Measurements from ENCODE around the gene NALCN. TPM values are rescaled to one million over a fixed set of nuclear protein-coding genes. Genes with fewer than 3 reads are reported as not detected.

Gene NALCN
- total RNA-seq, 1 donor from 2014 or later: 1.1 TPM

GRCh38 chr13:101331731-101332130, 84.6 kb downstream of the NALCN start:
- Mint-ChIP-seq H3K27ac (ENCODE audit: unreplicated experiment) (no peak overlapping the region), H3K4me1 (ENCODE audit: low read depth, unreplicated experiment) (no peaks in the 10 kb centered on the region), H3K4me3 (ENCODE audit: unreplicated experiment) (no peak overlapping the region), H3K36me3 (ENCODE audit: low read depth, unreplicated experiment) (no peaks in the 10 kb centered on the region), H3K9me3 (ENCODE audit: unreplicated experiment) (no peaks in the 10 kb centered on the region), H3K27me3 (ENCODE audit: low read depth, unreplicated experiment) (no peaks in the 10 kb centered on the region)
- Histone ChIP-seq H4K20me1 (ENCODE audit: insufficient read depth, low read length) (no peaks in the 10 kb centered on the region), H3K27me3 (ENCODE audit: insufficient read depth, low read length) (no peaks in the 10 kb centered on the region), H3K9me3 (ENCODE audit: insufficient read depth, low read depth, low read length) (no peaks in the 10 kb centered on the region), H3K27ac (ENCODE audit: low read depth, low read length) (no peak overlapping the region), H3K4me1 (ENCODE audit: insufficient read depth, low read length) (no peaks in the 10 kb centered on the region), H3K9ac (ENCODE audit: low read length) (no peak overlapping the region), H3K36me3 (ENCODE audit: insufficient read depth, low read length) (no peaks in the 10 kb centered on the region), H3K4me2 (ENCODE audit: low read length) (no peak overlapping the region), H3K4me3 (ENCODE audit: insufficient read depth, low read depth, low read length) (no peak overlapping the region), H2AFZ (ENCODE audit: low read depth, low read length) (no peak overlapping the region), H3K79me2 (ENCODE audit: insufficient read depth, low read length) (no peaks in the 10 kb centered on the region)
- DNase-seq (ENCODE audit: low read depth): no peak
- TF ChIP-seq CTCF (IDR thresholded peaks at IDR 0.05; ENCODE audit: insufficient read depth, low read depth, low read length): no peak
- TF ChIP-seq EZH2 (IDR thresholded peaks at IDR 0.05; ENCODE audit: insufficient read depth, low read length): no peak
- FAIRE-seq: no peak

GRCh38 chr13:101327871-101328270, 88.4 kb downstream of the NALCN start:
- Histone ChIP-seq H3K9me3 (ENCODE audit: insufficient read depth, low read depth, low read length) (no peaks in the 10 kb centered on the region), H2AFZ (ENCODE audit: low read depth, low read length) (no peak overlapping the region), H3K27ac (ENCODE audit: low read depth, low read length) (no peak overlapping the region), H3K27me3 (ENCODE audit: insufficient read depth, low read length) (no peaks in the 10 kb centered on the region), H3K36me3 (ENCODE audit: insufficient read depth, low read length) (no peaks in the 10 kb centered on the region), H4K20me1 (ENCODE audit: insufficient read depth, low read length) (no peaks in the 10 kb centered on the region), H3K9ac (ENCODE audit: low read length) (no peak overlapping the region), H3K79me2 (ENCODE audit: insufficient read depth, low read length) (no peaks in the 10 kb centered on the region), H3K4me1 (ENCODE audit: insufficient read depth, low read length) (no peaks in the 10 kb centered on the region), H3K4me2 (ENCODE audit: low read length) (no peak overlapping the region), H3K4me3 (ENCODE audit: insufficient read depth, low read depth, low read length) (no peak overlapping the region)
- no peaks in the 10 kb centered on the region for H3K9me3 Mint-ChIP-seq (ENCODE audit: unreplicated experiment)
- H3K4me1 Mint-ChIP-seq (ENCODE audit: low read depth, unreplicated experiment): no peaks in the 10 kb centered on the region
- FAIRE-seq (no peak), DNase-seq (ENCODE audit: low read depth) (no peak)
- no peaks in the 10 kb centered on the region for H3K36me3 Mint-ChIP-seq (ENCODE audit: low read depth, unreplicated experiment)
- no peak overlapping the region for H3K4me3 Mint-ChIP-seq (ENCODE audit: unreplicated experiment)
- no peaks in the 10 kb centered on the region for H3K27me3 Mint-ChIP-seq (ENCODE audit: low read depth, unreplicated experiment)
- H3K27ac Mint-ChIP-seq (ENCODE audit: unreplicated experiment): no peak overlapping the region
- TF ChIP-seq CTCF (IDR thresholded peaks at IDR 0.05; ENCODE audit: insufficient read depth, low read depth, low read length) (no peak), EZH2 (IDR thresholded peaks at IDR 0.05; ENCODE audit: insufficient read depth, low read length) (no peak)

DNA sequence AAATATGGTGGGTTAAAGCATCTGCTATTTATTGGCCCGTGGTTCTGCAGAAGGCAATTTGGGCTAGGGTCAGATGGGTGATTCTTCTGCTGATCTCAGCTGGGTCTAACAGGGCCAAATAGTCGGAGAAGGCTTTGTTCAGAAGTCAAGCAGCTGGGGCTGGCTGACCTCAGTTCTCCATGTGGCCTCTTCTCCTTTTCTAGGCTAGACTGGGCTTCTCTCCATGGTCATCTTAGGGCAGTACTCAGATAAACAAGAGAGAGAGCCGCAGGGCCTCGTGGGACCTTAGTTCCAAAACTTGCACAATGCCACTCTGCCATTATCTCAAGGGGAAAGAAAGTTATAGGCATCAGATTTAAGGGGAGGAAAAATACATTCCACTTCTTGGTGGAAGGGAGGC, 89.6 kb downstream of the NALCN start:
- FAIRE-seq (no peak), DNase-seq (ENCODE audit: low read depth) (no peak)
- Histone ChIP-seq H3K4me1 (ENCODE audit: insufficient read depth, low read length) (no peaks in the 10 kb centered on the region), H3K9ac (ENCODE audit: low read length) (no peak overlapping the region), H3K36me3 (ENCODE audit: insufficient read depth, low read length) (no peaks in the 10 kb centered on the region), H3K4me3 (ENCODE audit: insufficient read depth, low read depth, low read length) (no peak overlapping the region), H3K27ac (ENCODE audit: low read depth, low read length) (no peak overlapping the region), H3K9me3 (ENCODE audit: insufficient read depth, low read depth, low read length) (no peaks in the 10 kb centered on the region), H4K20me1 (ENCODE audit: insufficient read depth, low read length) (no peaks in the 10 kb centered on the region), H3K79me2 (ENCODE audit: insufficient read depth, low read length) (no peaks in the 10 kb centered on the region), H3K27me3 (ENCODE audit: insufficient read depth, low read length) (no peaks in the 10 kb centered on the region), H3K4me2 (ENCODE audit: low read length) (no peak overlapping the region), H2AFZ (ENCODE audit: low read depth, low read length) (no peak overlapping the region)
- H3K36me3 Mint-ChIP-seq (ENCODE audit: low read depth, unreplicated experiment): no peaks in the 10 kb centered on the region
- H3K4me1 Mint-ChIP-seq (ENCODE audit: low read depth, unreplicated experiment): no peaks in the 10 kb centered on the region
- no peaks in the 10 kb centered on the region for H3K9me3 Mint-ChIP-seq (ENCODE audit: unreplicated experiment)
- no peaks in the 10 kb centered on the region for H3K27me3 Mint-ChIP-seq (ENCODE audit: low read depth, unreplicated experiment)
- TF ChIP-seq CTCF (IDR thresholded peaks at IDR 0.05; ENCODE audit: insufficient read depth, low read depth, low read length): no peak
- no peak overlapping the region for H3K4me3 Mint-ChIP-seq (ENCODE audit: unreplicated experiment)
- no peak overlapping the region for H3K27ac Mint-ChIP-seq (ENCODE audit: unreplicated experiment)

Data from astrocyte (in vitro differentiated cells and primary cell).